Measurements from ENCODE around the gene UTS2R.
A peak's percentile ranks its signal among the peaks of the same experiment; 100 is the strongest.

UTS2R gene

GRCh38 chr17:82361885-82362633 is 9.5 kb upstream of the UTS2R start:
- no peaks in the 10 kb centered on the region for H4K20me1 ChIP-seq (ENCODE audit: insufficient read depth, low read length, poor library complexity, severe bottlenecking)
- H3K9me3 ChIP-seq (ENCODE audit: insufficient read depth, low read depth, low read length) = no peaks in the 10 kb centered on the region
- TF ChIP-seq CTCF (conservative IDR thresholded peaks at IDR 0.05; ENCODE audit: low read length) (no peak), EZH2phosphoT487 (IDR thresholded peaks at IDR 0.05; ENCODE audit: borderline replicate concordance) (no peak)
- H3K9ac ChIP-seq (ENCODE audit: low read depth, low read length, poor library complexity, severe bottlenecking) = peak overlapping the region; percentile 21
- H3F3A ChIP-seq (ENCODE audit: low read depth) = 0 out of 2 replicates have a peak, but pooled peaks cover 5% of the 10 kb centered on the region
- peaks cover 48% of the 10 kb centered on the region for H3K4me1 ChIP-seq (ENCODE audit: insufficient read depth, low read length, poor library complexity, severe bottlenecking)
- H3K4me2 ChIP-seq (ENCODE audit: low read depth, low read length, poor library complexity, severe bottlenecking) = no peak overlapping the region
- no peaks in the 10 kb centered on the region for H3K27me3 ChIP-seq (ENCODE audit: insufficient read depth, low read length, poor library complexity, severe bottlenecking)
- peaks cover 8% of the 10 kb centered on the region for H3K79me2 ChIP-seq (ENCODE audit: insufficient read depth, low read length)
- H3K4me3 ChIP-seq (ENCODE audit: low read length, poor library complexity, severe bottlenecking) = no peak overlapping the region
- no peaks in the 10 kb centered on the region for H3K36me3 ChIP-seq (ENCODE audit: insufficient read depth, low read length)
- H3K9me2 ChIP-seq (replicated peaks; ENCODE audit: low read depth, low read length) = no peaks in the 10 kb centered on the region
- no peak overlapping the region for H2AFZ ChIP-seq (ENCODE audit: low read length)

- Histone ChIP-seq H2AFZ (ENCODE audit: low read length) (no peak overlapping the region), H3K36me3 (ENCODE audit: insufficient read depth, low read length) (no peaks in the 10 kb centered on the region), H3K9me3 (ENCODE audit: insufficient read depth, low read depth, low read length) (no peaks in the 10 kb centered on the region), H3K79me2 (ENCODE audit: insufficient read depth, low read length) (peaks cover 11% of the 10 kb centered on the region), H3F3A (ENCODE audit: low read depth) (peaks cover 16% of the 10 kb centered on the region), H4K20me1 (ENCODE audit: insufficient read depth, low read length, poor library complexity, severe bottlenecking) (no peaks in the 10 kb centered on the region), H3K4me3 (ENCODE audit: low read length, poor library complexity, severe bottlenecking) (peak overlapping the region; percentile 83), H3K9ac (ENCODE audit: low read depth, low read length, poor library complexity, severe bottlenecking) (peak overlapping the region; percentile 97), H3K9me2 (replicated peaks; ENCODE audit: low read depth, low read length) (no peaks in the 10 kb centered on the region), H3K4me2 (ENCODE audit: low read depth, low read length, poor library complexity, severe bottlenecking) (peak overlapping the region; percentile 84), H3K4me1 (ENCODE audit: insufficient read depth, low read length, poor library complexity, severe bottlenecking) (peaks cover 50% of the 10 kb centered on the region), H3K27me3 (ENCODE audit: insufficient read depth, low read length, poor library complexity, severe bottlenecking) (no peaks in the 10 kb centered on the region)
- no peak for TF ChIP-seq EZH2phosphoT487 (IDR thresholded peaks at IDR 0.05; ENCODE audit: borderline replicate concordance)
- no peak for TF ChIP-seq CTCF (conservative IDR thresholded peaks at IDR 0.05; ENCODE audit: low read length)
Observed at GRCh38 chr17:82365606-82366295, 5.8 kb upstream of the UTS2R start.

GRCh38 chr17:82366749-82367148 is 4.8 kb upstream of the UTS2R start:
- H3K4me1 ChIP-seq (ENCODE audit: insufficient read depth, low read length, poor library complexity, severe bottlenecking) = peaks cover 50% of the 10 kb centered on the region
- H3F3A ChIP-seq (ENCODE audit: low read depth) = peaks cover 16% of the 10 kb centered on the region
- H3K36me3 ChIP-seq (ENCODE audit: insufficient read depth, low read length) = no peaks in the 10 kb centered on the region
- H3K4me3 ChIP-seq (ENCODE audit: low read length, poor library complexity, severe bottlenecking) = peak overlapping the region; percentile 83
- H2AFZ ChIP-seq (ENCODE audit: low read length) = no peak overlapping the region
- H3K27me3 ChIP-seq (ENCODE audit: insufficient read depth, low read length, poor library complexity, severe bottlenecking) = no peaks in the 10 kb centered on the region
- H4K20me1 ChIP-seq (ENCODE audit: insufficient read depth, low read length, poor library complexity, severe bottlenecking) = no peaks in the 10 kb centered on the region
- peak overlapping the region; percentile 84 for H3K4me2 ChIP-seq (ENCODE audit: low read depth, low read length, poor library complexity, severe bottlenecking)
- H3K79me2 ChIP-seq (ENCODE audit: insufficient read depth, low read length) = peaks cover 11% of the 10 kb centered on the region
- no peaks in the 10 kb centered on the region for H3K9me3 ChIP-seq (ENCODE audit: insufficient read depth, low read depth, low read length)
- TF ChIP-seq CTCF (conservative IDR thresholded peaks at IDR 0.05; ENCODE audit: low read length) (no peak), EZH2phosphoT487 (IDR thresholded peaks at IDR 0.05; ENCODE audit: borderline replicate concordance) (no peak)
- H3K9ac ChIP-seq (ENCODE audit: low read depth, low read length, poor library complexity, severe bottlenecking) = peak overlapping the region; percentile 97
- no peaks in the 10 kb centered on the region for H3K9me2 ChIP-seq (replicated peaks; ENCODE audit: low read depth, low read length)

All from Loucy (cell line).